ENCODE measurements around the gene ZNF385D.

DNA sequence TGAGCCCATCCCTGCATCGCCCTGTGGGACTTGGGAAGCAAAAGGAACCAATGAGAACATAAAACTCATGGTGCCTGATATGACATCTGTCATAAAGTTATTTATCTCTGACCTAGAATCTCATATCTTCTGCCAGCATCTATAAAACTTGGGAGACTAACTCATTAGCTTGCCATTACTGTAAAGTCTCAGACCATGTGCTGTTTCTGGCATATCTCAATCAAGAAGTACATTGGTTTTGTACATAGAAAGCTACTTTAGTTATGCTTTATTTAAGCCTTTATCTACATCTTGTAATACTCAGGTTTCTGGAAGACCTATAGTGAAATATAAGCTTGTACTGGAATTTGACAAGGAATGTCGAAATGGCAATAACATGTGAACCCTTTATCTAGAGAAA is 112.5 kb downstream of the ZNF385D start:
- no peak for TF ChIP-seq POLR2AphosphoS5 (IDR thresholded peaks at IDR 0.05; ENCODE audit: low read depth)
- no peak for TF ChIP-seq EZH2 (IDR thresholded peaks at IDR 0.05; ENCODE audit: low read depth, unreplicated experiment)
- TF ChIP-seq, protein P1, sequence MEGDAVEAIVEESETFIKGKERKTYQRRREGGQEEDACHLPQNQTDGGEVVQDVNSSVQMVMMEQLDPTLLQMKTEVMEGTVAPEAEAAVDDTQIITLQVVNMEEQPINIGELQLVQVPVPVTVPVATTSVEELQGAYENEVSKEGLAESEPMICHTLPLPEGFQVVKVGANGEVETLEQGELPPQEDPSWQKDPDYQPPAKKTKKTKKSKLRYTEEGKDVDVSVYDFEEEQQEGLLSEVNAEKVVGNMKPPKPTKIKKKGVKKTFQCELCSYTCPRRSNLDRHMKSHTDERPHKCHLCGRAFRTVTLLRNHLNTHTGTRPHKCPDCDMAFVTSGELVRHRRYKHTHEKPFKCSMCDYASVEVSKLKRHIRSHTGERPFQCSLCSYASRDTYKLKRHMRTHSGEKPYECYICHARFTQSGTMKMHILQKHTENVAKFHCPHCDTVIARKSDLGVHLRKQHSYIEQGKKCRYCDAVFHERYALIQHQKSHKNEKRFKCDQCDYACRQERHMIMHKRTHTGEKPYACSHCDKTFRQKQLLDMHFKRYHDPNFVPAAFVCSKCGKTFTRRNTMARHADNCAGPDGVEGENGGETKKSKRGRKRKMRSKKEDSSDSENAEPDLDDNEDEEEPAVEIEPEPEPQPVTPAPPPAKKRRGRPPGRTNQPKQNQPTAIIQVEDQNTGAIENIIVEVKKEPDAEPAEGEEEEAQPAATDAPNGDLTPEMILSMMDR (conservative IDR thresholded peaks at IDR 0.05; ENCODE audit: low read depth in 2 of 2), result no peak
- TF ChIP-seq, protein P2, sequence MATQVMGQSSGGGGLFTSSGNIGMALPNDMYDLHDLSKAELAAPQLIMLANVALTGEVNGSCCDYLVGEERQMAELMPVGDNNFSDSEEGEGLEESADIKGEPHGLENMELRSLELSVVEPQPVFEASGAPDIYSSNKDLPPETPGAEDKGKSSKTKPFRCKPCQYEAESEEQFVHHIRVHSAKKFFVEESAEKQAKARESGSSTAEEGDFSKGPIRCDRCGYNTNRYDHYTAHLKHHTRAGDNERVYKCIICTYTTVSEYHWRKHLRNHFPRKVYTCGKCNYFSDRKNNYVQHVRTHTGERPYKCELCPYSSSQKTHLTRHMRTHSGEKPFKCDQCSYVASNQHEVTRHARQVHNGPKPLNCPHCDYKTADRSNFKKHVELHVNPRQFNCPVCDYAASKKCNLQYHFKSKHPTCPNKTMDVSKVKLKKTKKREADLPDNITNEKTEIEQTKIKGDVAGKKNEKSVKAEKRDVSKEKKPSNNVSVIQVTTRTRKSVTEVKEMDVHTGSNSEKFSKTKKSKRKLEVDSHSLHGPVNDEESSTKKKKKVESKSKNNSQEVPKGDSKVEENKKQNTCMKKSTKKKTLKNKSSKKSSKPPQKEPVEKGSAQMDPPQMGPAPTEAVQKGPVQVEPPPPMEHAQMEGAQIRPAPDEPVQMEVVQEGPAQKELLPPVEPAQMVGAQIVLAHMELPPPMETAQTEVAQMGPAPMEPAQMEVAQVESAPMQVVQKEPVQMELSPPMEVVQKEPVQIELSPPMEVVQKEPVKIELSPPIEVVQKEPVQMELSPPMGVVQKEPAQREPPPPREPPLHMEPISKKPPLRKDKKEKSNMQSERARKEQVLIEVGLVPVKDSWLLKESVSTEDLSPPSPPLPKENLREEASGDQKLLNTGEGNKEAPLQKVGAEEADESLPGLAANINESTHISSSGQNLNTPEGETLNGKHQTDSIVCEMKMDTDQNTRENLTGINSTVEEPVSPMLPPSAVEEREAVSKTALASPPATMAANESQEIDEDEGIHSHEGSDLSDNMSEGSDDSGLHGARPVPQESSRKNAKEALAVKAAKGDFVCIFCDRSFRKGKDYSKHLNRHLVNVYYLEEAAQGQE (IDR thresholded peaks at IDR 0.05; ENCODE audit: unreplicated experiment), result no peak
- TF ChIP-seq, protein P3, sequence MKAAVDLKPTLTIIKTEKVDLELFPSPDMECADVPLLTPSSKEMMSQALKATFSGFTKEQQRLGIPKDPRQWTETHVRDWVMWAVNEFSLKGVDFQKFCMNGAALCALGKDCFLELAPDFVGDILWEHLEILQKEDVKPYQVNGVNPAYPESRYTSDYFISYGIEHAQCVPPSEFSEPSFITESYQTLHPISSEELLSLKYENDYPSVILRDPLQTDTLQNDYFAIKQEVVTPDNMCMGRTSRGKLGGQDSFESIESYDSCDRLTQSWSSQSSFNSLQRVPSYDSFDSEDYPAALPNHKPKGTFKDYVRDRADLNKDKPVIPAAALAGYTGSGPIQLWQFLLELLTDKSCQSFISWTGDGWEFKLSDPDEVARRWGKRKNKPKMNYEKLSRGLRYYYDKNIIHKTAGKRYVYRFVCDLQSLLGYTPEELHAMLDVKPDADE (IDR thresholded peaks at IDR 0.05), result no peak
- no peak for TF ChIP-seq STAT1 (IDR thresholded peaks at IDR 0.05; ENCODE audit: unreplicated experiment)
- TF ChIP-seq EZH2phosphoT487 (IDR thresholded peaks at IDR 0.05; ENCODE audit: unreplicated experiment), result no peak
- TF ChIP-seq CREB1 (CRISPR knock-in tag; IDR thresholded peaks at IDR 0.05; ENCODE audit: low read depth), result no peak
- TF ChIP-seq ZNF331 (CRISPR knock-in tag; IDR thresholded peaks at IDR 0.05; ENCODE audit: low read depth), result no peak
- TF ChIP-seq JUNB (IDR thresholded peaks at IDR 0.05; ENCODE audit: unreplicated experiment), result no peak
- TF ChIP-seq ZNF114 (CRISPR knock-in tag; IDR thresholded peaks at IDR 0.05), result no peak

All from GM23338 (cell line).